SU-DHL-6 (cell line): ENCODE data around the gene ACE.

Experiments
- H2AFZ ChIP-seq: fragments of 200-600 bp; sonication (generic); 2 replicates; pipeline ENCODE4 v1.6.1; 2014; ENCODE audit warnings: low read depth, mild to moderate bottlenecking, moderate library complexity, mixed read lengths, antibody characterized with exemption, low read length; ENCODE audit not compliant: severe bottlenecking
- H3F3A ChIP-seq: fragments of 200-600 bp; shearing (Covaris generic); 2 replicates; pipeline ENCODE4 v1.6.0; 2016; ENCODE audit warnings: antibody characterized with exemption, mild to moderate bottlenecking; ENCODE audit not compliant: insufficient read depth
- H3K27ac ChIP-seq: fragments of 200-600 bp; sonication (generic); 2 replicates; pipeline ENCODE4 v1.5.1; 2016; ENCODE audit warnings: low read depth, mild to moderate bottlenecking, low read length, moderate library complexity, mixed read lengths
- H3K27me3 ChIP-seq: fragments of 200-600 bp; sonication (generic), shearing (Covaris generic); 2 replicates; pipeline ENCODE4 v1.6.0; 2014; ENCODE audit warnings: mild to moderate bottlenecking, low read length
- H3K36me3 ChIP-seq: fragments of 200-600 bp; sonication (generic); 2 replicates; pipeline ENCODE4 v1.6.1; 2014; ENCODE audit warnings: mild to moderate bottlenecking, low read length, mixed read lengths
- H3K4me2 ChIP-seq: fragments of 300-600, 200-600 bp; shearing (Covaris generic), sonication (generic); 2 replicates; pipeline ENCODE4 v1.6.0; 2014; ENCODE audit warnings: low read length, low read depth, mild to moderate bottlenecking; ENCODE audit not compliant: poor library complexity, severe bottlenecking
- H3K4me3 ChIP-seq: fragments of 200-600 bp; sonication (generic); 2 replicates; pipeline ENCODE4 v1.5.1; 2014; ENCODE audit warnings: antibody characterized with exemption, low read length, mild to moderate bottlenecking, mixed read lengths; ENCODE audit not compliant: insufficient read depth, poor library complexity, severe bottlenecking
- H3K79me2 ChIP-seq: fragments of 200-600 bp; sonication (generic); 2 replicates; pipeline ENCODE4 v1.6.1; 2014; ENCODE audit warnings: mild to moderate bottlenecking, low read length, moderate library complexity; ENCODE audit not compliant: insufficient read depth
- H3K9ac ChIP-seq: fragments of 200-600 bp; sonication (generic); 2 replicates; pipeline ENCODE4 v1.7.0; 2014; ENCODE audit warnings: mild to moderate bottlenecking, low read length
- H3K9me2 ChIP-seq: fragments of 200-600 bp; sonication (generic); replicated peaks from 2 replicates; pipeline ENCODE4 v1.6.1; 2014; ENCODE audit warnings: low read length; ENCODE audit not compliant: insufficient read depth
- H3K9me3 ChIP-seq: fragments of 200-600 bp; sonication (generic); 2 replicates; pipeline ENCODE4 v1.6.1; 2014; ENCODE audit warnings: low read length, mixed read lengths; ENCODE audit not compliant: insufficient read depth
- H4K20me1 ChIP-seq: fragments of 200-600 bp; sonication (generic); 2 replicates; pipeline ENCODE4 v1.6.1; 2014; ENCODE audit warnings: low read depth, mild to moderate bottlenecking, antibody characterized with exemption, low read length, moderate library complexity, mixed read lengths
- EZH2phosphoT487 ChIP-seq: fragments of 200-600 bp; sonication (generic), shearing (Covaris generic); conservative IDR thresholded peaks from 2 replicates; pipeline ENCODE4 v1.6.1; 2018; ENCODE audit warnings: mild to moderate bottlenecking, antibody characterized with exemption, low read length, moderate library complexity, mixed read lengths
- TF ChIP-seq, protein P1 (sequence below): fragments of 200-600 bp; sonication (generic); IDR thresholded peaks from one replicate; pipeline ENCODE4 v1.5.1; 2017; ENCODE audit warnings: antibody characterized with exemption, mild to moderate bottlenecking, low read length, moderate library complexity; ENCODE audit not compliant: insufficient read depth, poor library complexity, severe bottlenecking

The ACE gene

DNA sequence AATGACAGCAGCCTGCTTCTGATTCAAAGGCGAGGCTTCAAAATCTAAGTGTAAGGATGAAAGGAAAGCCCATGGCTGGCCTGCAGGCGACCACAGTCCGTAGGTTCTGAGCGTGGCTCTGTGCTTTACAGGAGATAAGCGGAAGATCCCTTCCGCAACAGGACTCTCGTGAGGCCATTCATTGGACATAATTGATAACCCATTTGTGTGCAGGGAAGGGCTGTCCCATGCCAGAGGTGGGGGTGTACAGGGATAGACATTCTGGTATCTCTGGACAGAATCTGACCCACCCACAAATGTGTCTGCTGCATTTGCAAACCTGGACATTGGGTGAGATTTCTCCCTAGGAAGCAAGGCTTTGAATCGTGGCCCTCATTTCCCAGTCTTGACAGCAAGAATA lies 34.8 kb upstream of the ACE start:
- Histone ChIP-seq H3K4me3 (no peak overlapping the region), H3K27me3 (no peaks in the 10 kb centered on the region), H3K9me2 (no peaks in the 10 kb centered on the region), H4K20me1 (no peaks in the 10 kb centered on the region), H3K27ac (no peak overlapping the region), H3K4me2 (no peak overlapping the region), H3K9ac (no peak overlapping the region), H3K79me2 (no peaks in the 10 kb centered on the region), H3K36me3 (no peaks in the 10 kb centered on the region), H3F3A (no peaks in the 10 kb centered on the region), H2AFZ (no peak overlapping the region), H3K9me3 (no peaks in the 10 kb centered on the region)
- TF ChIP-seq, protein P1, sequence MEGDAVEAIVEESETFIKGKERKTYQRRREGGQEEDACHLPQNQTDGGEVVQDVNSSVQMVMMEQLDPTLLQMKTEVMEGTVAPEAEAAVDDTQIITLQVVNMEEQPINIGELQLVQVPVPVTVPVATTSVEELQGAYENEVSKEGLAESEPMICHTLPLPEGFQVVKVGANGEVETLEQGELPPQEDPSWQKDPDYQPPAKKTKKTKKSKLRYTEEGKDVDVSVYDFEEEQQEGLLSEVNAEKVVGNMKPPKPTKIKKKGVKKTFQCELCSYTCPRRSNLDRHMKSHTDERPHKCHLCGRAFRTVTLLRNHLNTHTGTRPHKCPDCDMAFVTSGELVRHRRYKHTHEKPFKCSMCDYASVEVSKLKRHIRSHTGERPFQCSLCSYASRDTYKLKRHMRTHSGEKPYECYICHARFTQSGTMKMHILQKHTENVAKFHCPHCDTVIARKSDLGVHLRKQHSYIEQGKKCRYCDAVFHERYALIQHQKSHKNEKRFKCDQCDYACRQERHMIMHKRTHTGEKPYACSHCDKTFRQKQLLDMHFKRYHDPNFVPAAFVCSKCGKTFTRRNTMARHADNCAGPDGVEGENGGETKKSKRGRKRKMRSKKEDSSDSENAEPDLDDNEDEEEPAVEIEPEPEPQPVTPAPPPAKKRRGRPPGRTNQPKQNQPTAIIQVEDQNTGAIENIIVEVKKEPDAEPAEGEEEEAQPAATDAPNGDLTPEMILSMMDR = no peak
- TF ChIP-seq EZH2phosphoT487 = no peak

DNA sequence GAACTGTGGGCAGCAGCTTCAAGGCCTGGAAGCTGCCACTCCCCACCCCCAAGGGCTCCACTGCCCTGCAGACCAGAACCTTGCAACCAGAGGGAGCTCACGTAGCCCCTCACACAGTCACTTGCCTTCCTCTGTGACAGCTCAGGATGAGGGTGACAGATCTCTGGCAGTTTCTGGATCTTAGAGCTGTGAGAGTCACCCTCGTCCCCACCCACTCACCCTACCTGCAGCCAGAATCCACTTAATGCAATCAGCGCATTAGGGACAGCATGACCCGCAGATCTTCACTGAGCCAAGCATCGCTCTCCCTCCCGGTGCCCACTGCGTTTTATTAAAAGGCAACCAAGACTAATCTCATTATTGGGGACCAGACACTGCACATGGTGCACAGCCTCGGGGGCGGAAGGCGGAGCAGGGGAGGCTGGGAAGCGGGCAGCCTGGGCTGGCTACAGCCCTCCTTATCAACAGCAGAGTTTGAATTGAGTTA lies 34.3 kb upstream of the ACE start:
- no peak for TF ChIP-seq EZH2phosphoT487
- TF ChIP-seq, protein P1 = no peak
- Histone ChIP-seq H3K9me2 (no peaks in the 10 kb centered on the region), H3K79me2 (no peaks in the 10 kb centered on the region), H3K36me3 (no peaks in the 10 kb centered on the region), H3K4me3 (no peak overlapping the region), H3K27ac (no peak overlapping the region), H3K9me3 (no peaks in the 10 kb centered on the region), H4K20me1 (no peaks in the 10 kb centered on the region), H3F3A (no peaks in the 10 kb centered on the region), H3K9ac (no peak overlapping the region), H3K27me3 (no peaks in the 10 kb centered on the region), H2AFZ (no peak overlapping the region), H3K4me2 (no peak overlapping the region)

DNA sequence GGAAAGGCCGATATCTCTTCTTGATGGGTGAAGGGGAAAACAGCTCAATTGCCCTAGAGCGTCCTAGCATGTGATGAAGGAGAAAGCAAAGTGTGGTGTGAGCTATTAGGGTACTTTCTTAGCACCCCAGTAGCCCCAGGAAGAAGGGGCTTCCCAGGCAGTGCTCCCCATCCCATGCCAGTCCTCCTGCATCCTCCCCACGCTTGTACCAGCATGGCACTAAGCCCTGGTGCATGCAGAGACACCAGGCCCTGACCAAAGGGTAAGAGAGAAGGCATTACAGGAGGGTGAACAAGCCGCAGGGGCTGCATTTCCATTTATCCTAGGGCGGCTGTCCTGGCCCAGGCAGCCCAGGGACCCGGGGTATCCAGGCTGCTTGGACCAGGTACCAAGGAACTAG lies 33.8 kb upstream of the ACE start:
- no peak overlapping the region for H3K9ac ChIP-seq
- H3K4me3 ChIP-seq = no peak overlapping the region
- H3K9me3 ChIP-seq = no peaks in the 10 kb centered on the region
- no peaks in the 10 kb centered on the region for H3K36me3 ChIP-seq
- H3K79me2 ChIP-seq = no peaks in the 10 kb centered on the region
- no peaks in the 10 kb centered on the region for H4K20me1 ChIP-seq
- TF ChIP-seq, protein P1 = no peak
- TF ChIP-seq EZH2phosphoT487 = no peak
- no peak overlapping the region for H3K27ac ChIP-seq
- H3F3A ChIP-seq = no peaks in the 10 kb centered on the region
- no peak overlapping the region for H3K4me2 ChIP-seq
- H2AFZ ChIP-seq = no peak overlapping the region
- H3K27me3 ChIP-seq = no peaks in the 10 kb centered on the region
- no peaks in the 10 kb centered on the region for H3K9me2 ChIP-seq
